Ishikawa (cell line): ENCODE data around the gene SNX32.

Experiments
- CEBPB ChIP-seq: IDR thresholded peaks from 2 replicates; pipeline ENCODE4 v1.6.1; 2012
- MAX ChIP-seq: IDR thresholded peaks from 2 replicates; pipeline ENCODE4 v1.6.1; 2012
- NFIC ChIP-seq: IDR thresholded peaks from 2 replicates; pipeline ENCODE4 v1.6.1; 2012
- RAD21 ChIP-seq: IDR thresholded peaks from 2 replicates; pipeline ENCODE4 v1.6.1; 2012; ENCODE audit warnings: low read depth
- TAF1 ChIP-seq: IDR thresholded peaks from 2 replicates; pipeline ENCODE4 v1.6.1; 2012; ENCODE audit warnings: low read depth, mild to moderate bottlenecking
- TEAD4 ChIP-seq: IDR thresholded peaks from 2 replicates; pipeline ENCODE4 v1.6.1; 2012
- USF1 ChIP-seq: IDR thresholded peaks from 2 replicates; pipeline ENCODE4 v1.6.1; 2012
- YY1 ChIP-seq: IDR thresholded peaks from 2 replicates; pipeline ENCODE4 v1.6.1; 2012; ENCODE audit warnings: low read depth

GRCh38 chr11:65788821-65789220, 44.9 kb upstream of the SNX32 start:
- TF ChIP-seq CEBPB (no peak), USF1 (no peak), TEAD4 (no peak), MAX (no peak), NFIC (no peak), YY1 (no peak), TAF1 (no peak), RAD21 (no peak)
